HG03066 (cell line): Measurements from ENCODE around the gene HMGN4.
"Not testable (repeated sequence)": the region's sequence is repeated elsewhere in the genome, so short reads cannot be mapped to it uniquely, and the experiment has no call there.

Experiments
- ATAC-seq: cut with Tn5 transposase; IDR thresholded peaks from one replicate; pipeline ENCODE4 v1.9.1; 2021; ENCODE audit warnings: low read depth; ENCODE audit not compliant: unreplicated experiment

Gene HMGN4

DNA sequence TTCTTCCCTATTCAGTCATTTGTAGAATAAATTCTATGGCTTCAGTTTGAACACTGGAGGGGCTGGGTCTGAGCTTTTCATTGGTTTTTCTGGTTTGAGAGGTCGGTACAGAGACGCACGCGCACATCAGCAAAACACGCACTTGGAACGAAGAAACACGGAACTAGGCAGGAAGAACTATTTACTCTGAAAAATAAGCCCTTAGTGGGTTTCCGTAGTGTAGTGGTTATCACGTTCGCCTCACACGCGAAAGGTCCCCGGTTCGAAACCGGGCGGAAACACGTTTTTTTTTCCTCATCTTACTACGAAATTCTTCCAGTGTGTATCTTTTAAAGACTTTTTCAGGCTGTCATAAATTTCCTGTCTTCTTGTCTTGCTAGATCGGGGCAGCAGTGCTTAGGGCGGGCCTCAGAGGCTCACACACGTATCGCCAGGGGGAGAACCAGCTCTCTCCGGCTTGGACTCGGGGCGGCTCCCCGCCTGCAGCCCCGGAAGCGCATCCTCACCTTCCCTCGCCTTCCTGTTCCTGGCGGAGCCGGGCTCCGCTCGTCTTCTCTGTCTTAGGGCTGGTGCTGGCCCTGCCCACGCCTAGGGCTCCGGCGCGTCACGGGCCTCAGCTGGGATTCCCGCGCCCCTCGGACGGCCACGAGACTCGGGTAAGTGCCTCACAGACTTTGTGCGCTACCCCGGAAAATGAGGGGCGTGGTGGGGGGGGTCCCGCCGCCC is at the start of gene HMGN4:
TSS of gene HMGN4 (plus strand) at position 521 of the 726 bp plus-strand sequence. CDS start 6,841 bp downstream, outside the sequence.
- peak; percentile 45 for ATAC-seq

DNA sequence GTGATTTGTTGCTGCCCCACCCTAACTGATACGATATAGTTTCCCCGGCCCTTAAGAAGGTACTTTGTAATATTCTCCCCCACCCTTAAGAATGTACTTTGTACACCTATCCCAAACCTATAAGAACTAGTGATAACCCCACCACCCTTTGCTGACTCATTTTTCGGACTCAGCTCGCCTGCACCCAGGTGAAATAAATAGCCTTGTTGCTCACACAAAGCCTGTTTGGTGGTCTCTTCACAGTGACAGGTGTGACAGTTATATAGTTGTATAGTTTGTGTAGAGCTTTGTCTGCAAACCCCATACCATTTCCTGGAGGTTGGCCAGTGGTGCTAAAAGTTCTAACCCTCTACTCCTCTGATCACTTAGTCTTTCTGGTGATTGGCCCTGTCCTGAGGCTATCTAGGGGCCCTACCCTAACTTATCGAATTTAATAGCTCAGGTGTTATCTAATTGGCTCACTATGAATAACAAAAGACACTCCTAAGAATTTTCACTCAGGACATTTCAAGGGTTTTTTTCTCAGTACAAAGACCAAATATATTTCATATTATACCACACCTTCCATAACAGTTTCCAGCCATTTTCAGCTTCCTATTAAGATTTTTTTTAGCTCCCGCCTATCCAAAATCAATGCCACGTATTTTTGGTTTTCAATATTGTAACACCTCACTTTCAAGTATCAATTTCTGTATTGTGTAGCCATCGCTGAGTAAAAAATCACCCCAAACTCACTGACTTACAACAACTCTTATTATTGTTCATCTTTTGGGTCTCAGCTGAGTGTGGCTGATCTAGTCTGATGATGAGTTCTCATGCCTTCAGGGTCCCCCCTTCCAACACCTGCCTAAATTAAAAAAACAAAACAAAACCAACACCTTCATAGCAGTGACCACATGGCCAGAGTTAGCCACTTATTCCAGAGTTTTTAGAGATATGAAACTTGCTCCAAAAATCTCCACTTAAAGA is 47.9 kb upstream of the HMGN4 start:
- no peak for ATAC-seq

GRCh38 chr6:26491604-26492003 is 46.6 kb upstream of the HMGN4 start:
- no peak for ATAC-seq

DNA sequence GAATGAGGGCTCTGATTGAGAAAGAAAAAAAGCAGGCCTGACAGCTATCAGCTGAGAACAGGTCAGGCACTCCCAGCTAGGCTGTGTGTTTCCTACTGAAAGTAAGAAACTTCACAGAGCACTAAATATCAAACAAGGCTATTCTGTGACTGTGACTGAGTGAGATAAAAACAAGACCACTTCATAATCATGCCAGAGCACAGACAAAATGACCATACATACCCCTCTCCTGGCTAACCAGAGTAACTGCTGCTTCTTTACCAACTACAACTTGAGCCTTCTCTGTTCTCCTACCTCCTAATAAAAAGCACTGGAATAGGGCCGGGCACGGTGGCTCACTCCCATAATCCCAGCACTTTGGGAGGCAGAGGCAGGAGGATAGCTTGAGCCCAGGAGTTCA is 44.9 kb upstream of the HMGN4 start:
- ATAC-seq, result no peak

GRCh38 chr6:26494117-26494516 is 44.0 kb upstream of the HMGN4 start:
- no peak for ATAC-seq

DNA sequence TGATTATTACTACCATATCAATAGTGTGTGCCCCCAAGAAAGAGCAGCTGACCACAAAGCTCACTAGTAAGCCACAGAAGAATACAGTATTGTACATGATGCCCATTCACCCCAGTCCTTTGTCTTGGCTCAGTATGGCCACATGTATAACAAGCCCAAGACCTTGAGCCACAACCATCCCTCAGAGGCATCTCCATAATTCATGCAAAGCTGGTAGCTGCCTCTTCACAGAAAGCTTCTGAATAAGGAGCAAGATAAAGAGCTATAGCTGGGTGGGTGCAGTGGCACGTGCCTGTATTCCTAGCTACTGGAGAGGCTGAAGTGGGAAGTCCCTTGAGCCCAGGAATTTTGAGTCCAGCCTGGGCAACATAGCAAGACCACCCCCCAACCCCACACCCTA is 42.9 kb upstream of the HMGN4 start:
- ATAC-seq, result no peak

DNA sequence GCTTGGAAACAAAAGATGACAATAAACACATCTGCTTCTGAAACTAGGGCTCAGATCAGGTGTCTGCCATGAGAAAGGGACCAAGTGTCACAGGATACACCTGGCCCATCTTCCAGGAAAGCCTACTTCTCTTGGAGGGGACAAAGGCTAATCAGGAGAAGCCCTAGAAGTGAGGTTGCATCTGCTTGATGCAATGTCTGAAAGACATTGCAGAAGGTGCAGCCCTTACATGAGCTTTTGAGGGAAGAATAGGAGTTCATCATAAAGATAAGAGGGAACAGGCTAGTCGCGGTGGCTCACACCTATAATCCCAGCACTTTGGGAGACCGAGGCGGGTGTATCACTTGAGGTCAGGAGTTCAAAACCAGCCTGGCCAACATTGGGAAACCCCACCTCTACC is 40.6 kb upstream of the HMGN4 start:
- ATAC-seq, result no peak

GRCh38 chr6:26500102-26500501 is 38.1 kb upstream of the HMGN4 start, which contains the start of gene BTN1A1:
BTN1A1 (plus strand) TSS chr6:26500303; CDS start chr6:26501287, 984 bp downstream.
- no peak for ATAC-seq

DNA sequence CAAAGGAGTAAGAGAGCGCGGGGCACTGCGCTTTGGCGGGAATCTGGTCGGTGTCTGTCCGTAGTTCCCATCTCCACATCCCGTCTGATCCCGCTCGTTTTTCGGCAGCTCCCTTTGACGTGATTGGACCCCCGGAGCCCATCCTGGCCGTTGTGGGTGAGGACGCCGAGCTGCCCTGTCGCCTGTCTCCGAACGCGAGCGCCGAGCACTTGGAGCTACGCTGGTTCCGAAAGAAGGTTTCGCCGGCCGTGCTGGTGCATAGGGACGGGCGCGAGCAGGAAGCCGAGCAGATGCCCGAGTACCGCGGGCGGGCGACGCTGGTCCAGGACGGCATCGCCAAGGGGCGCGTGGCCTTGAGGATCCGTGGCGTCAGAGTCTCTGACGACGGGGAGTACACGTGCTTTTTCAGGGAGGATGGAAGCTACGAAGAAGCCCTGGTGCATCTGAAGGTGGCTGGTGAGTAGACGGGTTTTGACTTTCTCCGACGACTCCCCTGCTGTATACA is 36.6 kb upstream of the HMGN4 start:
- ATAC-seq, result no peak

DNA sequence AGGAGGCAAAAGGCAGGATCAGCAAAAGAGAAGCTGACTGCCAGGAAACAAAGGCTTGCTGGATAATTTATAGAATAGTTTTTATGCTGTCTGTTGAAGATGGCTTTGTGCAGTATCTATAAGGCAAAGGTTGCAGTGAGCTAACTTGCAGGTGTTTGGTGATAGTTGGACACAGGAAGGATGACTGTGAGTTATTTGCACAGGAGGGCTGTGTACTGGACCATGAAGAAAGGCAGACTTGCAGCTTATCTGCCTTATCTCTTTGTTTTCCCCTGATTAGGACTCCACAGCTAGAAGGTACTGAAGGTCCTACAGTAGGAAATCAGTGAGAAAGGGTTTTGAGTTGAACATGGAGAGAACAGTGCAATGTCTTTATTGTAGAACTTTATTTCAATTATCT is 36.0 kb upstream of the HMGN4 start:
- no peak for ATAC-seq

- ATAC-seq, result no peak
These were observed 35.5 kb upstream of the HMGN4 start for GRCh38 chr6:26502626-26503025.

- no peak for ATAC-seq
These were observed 30.5 kb upstream of the HMGN4 start for GRCh38 chr6:26507658-26508057.

GRCh38 chr6:26511033-26511432 is 27.1 kb upstream of the HMGN4 start:
- not testable (repeated sequence) for ATAC-seq

DNA sequence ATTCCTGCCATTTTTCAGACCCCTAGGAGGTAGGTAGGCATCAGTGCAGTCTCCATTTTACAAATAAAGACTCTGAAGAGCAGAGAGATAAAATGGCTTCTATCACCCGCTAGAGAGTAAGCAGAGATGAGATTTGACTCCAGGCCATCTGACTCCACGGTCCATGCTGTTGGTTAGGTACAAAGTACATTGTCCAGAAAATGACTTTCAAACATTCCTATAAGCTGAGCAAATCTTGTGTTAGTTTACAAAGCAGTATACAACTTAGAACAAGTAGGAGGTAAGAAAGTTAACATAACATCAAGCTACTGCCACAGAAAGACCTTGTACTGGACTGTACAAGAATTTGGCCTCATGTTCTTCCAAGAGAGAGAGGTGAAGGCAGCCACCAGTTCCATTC is 23.2 kb upstream of the HMGN4 start:
- no peak for ATAC-seq

DNA sequence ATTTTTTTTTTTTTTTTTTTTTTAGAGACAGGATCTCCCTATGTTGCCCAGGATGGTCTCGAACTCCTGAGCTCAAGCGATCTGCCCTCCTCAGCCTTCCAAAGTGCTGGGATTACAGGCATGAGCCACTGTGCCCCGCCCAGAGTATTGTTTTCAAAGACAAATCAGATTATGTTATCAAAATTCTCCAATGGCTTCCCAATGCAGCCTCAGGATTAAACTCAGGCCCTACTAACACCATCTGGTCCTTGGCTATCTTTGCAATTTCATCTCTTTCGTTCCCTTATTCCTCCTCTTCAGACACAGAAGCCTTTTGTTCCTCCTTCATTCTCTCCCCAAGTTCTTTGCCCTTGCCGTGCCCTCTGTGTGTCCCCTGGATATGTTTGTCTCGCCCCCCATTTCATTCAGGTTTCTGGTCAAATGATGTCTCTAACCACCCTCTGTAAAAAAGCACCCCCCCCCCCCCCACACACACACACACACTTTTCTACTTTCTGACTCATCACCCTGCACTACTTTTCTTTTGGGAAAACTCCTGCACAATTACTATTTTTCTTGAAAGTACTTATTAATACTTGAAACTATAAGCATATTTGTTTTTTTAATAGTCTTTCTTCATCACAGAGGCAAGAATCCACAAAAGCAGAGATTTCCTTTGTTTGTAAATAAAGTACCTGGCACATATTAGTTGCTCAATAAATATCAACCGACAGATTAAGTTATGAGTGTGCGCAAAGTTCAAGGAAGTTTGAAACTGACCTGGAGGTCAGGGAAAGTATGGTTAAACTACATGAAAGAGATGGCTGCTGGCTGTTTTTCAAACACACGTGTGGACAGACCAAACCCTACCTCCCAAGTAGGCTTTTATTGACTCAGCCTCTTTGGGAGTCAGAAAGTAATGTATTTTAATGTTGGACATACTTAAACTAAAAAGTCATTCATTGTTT is 21.4 kb upstream of the HMGN4 start:
- ATAC-seq, result no peak

DNA sequence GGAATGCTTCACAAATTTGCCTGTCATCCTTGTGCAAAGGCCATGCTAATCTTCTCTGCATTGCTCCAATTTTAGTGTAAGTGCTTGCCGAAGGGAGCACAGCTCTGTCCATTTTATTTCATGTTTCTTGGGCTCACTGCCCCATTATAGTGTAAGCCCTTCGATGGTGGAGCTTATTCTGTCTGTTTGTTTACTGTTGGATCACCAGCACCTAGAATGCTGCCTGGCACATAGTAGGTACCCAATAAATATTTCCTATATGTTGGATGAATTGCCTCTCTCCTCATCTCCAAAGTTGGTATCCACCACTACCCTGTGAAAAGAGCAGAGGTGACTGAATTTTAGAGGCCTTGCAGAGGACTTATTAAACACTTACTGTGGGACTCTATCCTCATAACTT is 18.8 kb upstream of the HMGN4 start:
- no peak for ATAC-seq

DNA sequence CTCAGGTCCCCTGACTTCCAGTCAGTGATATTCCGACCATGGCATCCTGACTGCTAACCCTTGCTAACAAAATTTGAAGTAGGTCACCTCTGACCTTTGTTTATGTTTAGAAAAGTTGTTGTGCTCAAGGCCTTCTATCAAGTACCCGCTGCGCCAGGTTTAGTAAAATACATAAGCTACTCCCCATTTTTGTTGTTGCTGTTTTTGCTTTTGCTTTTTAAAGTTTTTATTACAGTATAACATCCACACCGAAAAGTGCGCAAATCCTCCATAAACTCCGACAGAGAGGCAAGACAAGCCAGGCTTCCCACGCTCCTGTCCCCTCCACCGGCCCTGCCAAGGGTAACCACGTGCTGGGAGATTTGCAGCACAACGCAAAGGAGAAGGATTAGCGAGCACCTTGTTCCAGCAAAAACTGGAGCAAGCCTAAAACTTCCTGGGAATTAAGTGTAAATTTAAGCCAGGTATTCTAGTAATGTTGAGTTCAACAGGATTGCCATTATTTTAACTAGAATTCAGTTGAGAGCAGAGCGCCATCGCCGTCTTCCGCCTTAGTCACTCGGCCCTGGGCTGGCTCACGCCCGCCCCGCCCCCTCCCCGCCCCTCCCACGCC is 17.8 kb upstream of the HMGN4 start:
- peak; percentile 28 for ATAC-seq

- peak; percentile 53 for ATAC-seq
These were observed 17.1 kb upstream of the HMGN4 start for GRCh38 chr6:26520850-26521599.
